ENCODE measurements around the gene PAFAH1B2. TPM values are rescaled to one million over a fixed set of nuclear protein-coding genes. Genes with fewer than 3 reads are reported as not detected.

Gene PAFAH1B2
- total RNA-seq, result 141 and 151 TPM in 2 replicates

DNA sequence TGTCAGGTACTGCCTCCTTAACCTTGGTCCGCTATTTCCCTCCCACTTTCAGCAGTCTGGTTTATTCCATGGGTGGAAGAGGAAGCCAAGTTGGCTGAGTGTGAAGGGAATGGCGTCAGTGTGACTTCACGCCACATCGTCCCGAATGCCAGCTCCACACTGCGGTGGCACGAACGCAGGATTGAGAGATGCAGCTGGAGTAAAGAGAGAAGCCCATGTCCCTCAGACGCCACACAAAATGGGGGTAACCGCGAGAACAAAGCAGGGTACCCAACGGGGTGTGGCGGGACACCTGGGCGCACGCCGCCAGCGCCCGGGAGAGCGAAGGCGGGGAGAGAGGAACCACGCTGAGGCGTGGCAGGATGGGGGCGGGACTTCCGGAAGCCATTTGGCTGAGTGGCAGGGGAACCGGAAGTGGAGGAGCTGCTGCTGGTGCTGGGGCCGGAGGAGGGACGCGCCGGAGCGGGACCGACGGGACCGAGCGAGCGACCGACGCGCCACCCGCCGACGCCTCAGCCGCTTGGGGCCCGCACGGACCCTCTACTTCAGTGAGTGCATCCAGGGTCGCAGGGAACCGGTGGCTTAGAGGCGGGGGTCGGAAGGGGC is at the start of gene PAFAH1B2:
PAFAH1B2 (plus strand) TSS at position 417 of the 606 bp plus-strand sequence. CDS start 8,161 bp downstream, outside the sequence.
- H2AFZ ChIP-seq (ENCODE audit: low read length), result peak within 1 kb of the TSS; percentile 90
- H3K9me3 ChIP-seq (ENCODE audit: low read depth, low read length), result no peaks in the 10 kb centered on the region
- H4K20me1 ChIP-seq (ENCODE audit: insufficient read depth, low read length), result peaks cover 38% of the 10 kb centered on the region
- peaks cover 24% of the 10 kb centered on the region for H3K36me3 ChIP-seq (ENCODE audit: insufficient read depth, low read length)
- H3K27me3 ChIP-seq (ENCODE audit: insufficient read depth, low read length), result no peaks in the 10 kb centered on the region
- H3K27ac ChIP-seq (ENCODE audit: low read depth, low read length), result peak within 1 kb of the TSS; percentile 97
- H3K4me3 ChIP-seq (ENCODE audit: insufficient read depth, low read length), result peak within 1 kb of the TSS; percentile 85
- H3K79me2 ChIP-seq (ENCODE audit: insufficient read depth, low read length), result peaks cover 49% of the 10 kb centered on the region
- TF ChIP-seq, protein P1, sequence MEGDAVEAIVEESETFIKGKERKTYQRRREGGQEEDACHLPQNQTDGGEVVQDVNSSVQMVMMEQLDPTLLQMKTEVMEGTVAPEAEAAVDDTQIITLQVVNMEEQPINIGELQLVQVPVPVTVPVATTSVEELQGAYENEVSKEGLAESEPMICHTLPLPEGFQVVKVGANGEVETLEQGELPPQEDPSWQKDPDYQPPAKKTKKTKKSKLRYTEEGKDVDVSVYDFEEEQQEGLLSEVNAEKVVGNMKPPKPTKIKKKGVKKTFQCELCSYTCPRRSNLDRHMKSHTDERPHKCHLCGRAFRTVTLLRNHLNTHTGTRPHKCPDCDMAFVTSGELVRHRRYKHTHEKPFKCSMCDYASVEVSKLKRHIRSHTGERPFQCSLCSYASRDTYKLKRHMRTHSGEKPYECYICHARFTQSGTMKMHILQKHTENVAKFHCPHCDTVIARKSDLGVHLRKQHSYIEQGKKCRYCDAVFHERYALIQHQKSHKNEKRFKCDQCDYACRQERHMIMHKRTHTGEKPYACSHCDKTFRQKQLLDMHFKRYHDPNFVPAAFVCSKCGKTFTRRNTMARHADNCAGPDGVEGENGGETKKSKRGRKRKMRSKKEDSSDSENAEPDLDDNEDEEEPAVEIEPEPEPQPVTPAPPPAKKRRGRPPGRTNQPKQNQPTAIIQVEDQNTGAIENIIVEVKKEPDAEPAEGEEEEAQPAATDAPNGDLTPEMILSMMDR (IDR thresholded peaks at IDR 0.05; ENCODE audit: extremely low read depth, low read depth, low read length), result no peak
- H3K4me2 ChIP-seq (ENCODE audit: insufficient read depth, low read length), result peak within 1 kb of the TSS; percentile 98
- peak; percentile 99 for DNase-seq (ENCODE audit: insufficient read length, low spot score, missing footprints)
- H3K4me1 ChIP-seq (ENCODE audit: insufficient read depth, low read length), result peaks cover 25% of the 10 kb centered on the region

DNA sequence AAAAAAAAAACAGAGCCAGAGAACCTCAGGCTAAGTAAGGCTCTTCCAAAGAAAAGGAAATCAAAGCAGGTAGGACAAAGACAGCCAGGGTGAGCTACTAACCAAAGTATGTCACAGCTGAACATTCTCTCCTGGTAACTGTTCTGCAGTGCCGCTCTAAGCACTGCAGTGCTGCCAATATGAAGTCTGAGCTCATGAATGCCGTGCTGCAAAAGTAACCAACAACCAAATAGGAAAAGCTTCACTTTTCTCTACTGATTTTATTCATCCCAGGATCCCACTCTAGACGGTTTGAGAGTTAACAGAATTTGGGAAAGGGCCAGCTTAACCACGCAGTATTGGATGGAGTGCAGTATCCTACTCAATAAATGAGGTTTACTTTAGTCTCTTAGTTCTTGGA is 49.3 kb upstream of the PAFAH1B2 start:
- Histone ChIP-seq H3K27me3 (ENCODE audit: insufficient read depth, low read length) (no peaks in the 10 kb centered on the region), H3K27ac (ENCODE audit: low read depth, low read length) (peak overlapping the region; percentile 40), H4K20me1 (ENCODE audit: insufficient read depth, low read length) (peaks cover 64% of the 10 kb centered on the region), H3K4me2 (ENCODE audit: insufficient read depth, low read length) (peak overlapping the region; percentile 88), H3K4me3 (ENCODE audit: insufficient read depth, low read length) (no peak overlapping the region), H2AFZ (ENCODE audit: low read length) (no peak overlapping the region), H3K4me1 (ENCODE audit: insufficient read depth, low read length) (peaks cover 38% of the 10 kb centered on the region), H3K9me3 (ENCODE audit: low read depth, low read length) (no peaks in the 10 kb centered on the region), H3K79me2 (ENCODE audit: insufficient read depth, low read length) (peaks cover 82% of the 10 kb centered on the region), H3K36me3 (ENCODE audit: insufficient read depth, low read length) (no peaks in the 10 kb centered on the region)
- TF ChIP-seq, protein P1 (IDR thresholded peaks at IDR 0.05; ENCODE audit: extremely low read depth, low read depth, low read length), result no peak
- peak; percentile 88 for DNase-seq (ENCODE audit: insufficient read length, low spot score, missing footprints)

GRCh38 chr11:117095284-117096161 is 48.6 kb upstream of the PAFAH1B2 start:
- DNase-seq (ENCODE audit: insufficient read length, low spot score, missing footprints), result no peak
- TF ChIP-seq, protein P1 (IDR thresholded peaks at IDR 0.05; ENCODE audit: extremely low read depth, low read depth, low read length), result no peak
- Histone ChIP-seq H2AFZ (ENCODE audit: low read length) (no peak overlapping the region), H3K4me1 (ENCODE audit: insufficient read depth, low read length) (peaks cover 39% of the 10 kb centered on the region), H3K36me3 (ENCODE audit: insufficient read depth, low read length) (no peaks in the 10 kb centered on the region), H3K27me3 (ENCODE audit: insufficient read depth, low read length) (no peaks in the 10 kb centered on the region), H4K20me1 (ENCODE audit: insufficient read depth, low read length) (peaks cover 57% of the 10 kb centered on the region), H3K79me2 (ENCODE audit: insufficient read depth, low read length) (peaks cover 74% of the 10 kb centered on the region), H3K4me2 (ENCODE audit: insufficient read depth, low read length) (peak overlapping the region; percentile 88), H3K4me3 (ENCODE audit: insufficient read depth, low read length) (peak overlapping the region; percentile 77), H3K9me3 (ENCODE audit: low read depth, low read length) (no peaks in the 10 kb centered on the region), H3K27ac (ENCODE audit: low read depth, low read length) (peak overlapping the region; percentile 80)
